Muscle of leg (tissue), 11 donors: Measurements from ENCODE around the gene SLC2A5. TPM values are rescaled to one million over a fixed set of nuclear protein-coding genes. Genes with fewer than 3 reads are reported as not detected.

Experiments used
- DNase-seq: peaks from one replicate; pipeline ENCODE4 v3.0.0; 2013
- H3K27ac ChIP-seq: one replicate; pipeline ENCODE4 v1.5.1; 2013; ENCODE audit warnings: mild to moderate bottlenecking, low read length, control low read depth
- H3K27me3 ChIP-seq: one replicate; pipeline ENCODE4 v1.6.1; 2013; ENCODE audit warnings: low read length; ENCODE audit not compliant: control insufficient read depth, insufficient read depth
- H3K36me3 ChIP-seq: one replicate; pipeline ENCODE4 v1.6.1; 2013; ENCODE audit warnings: low read length; ENCODE audit not compliant: control insufficient read depth, insufficient read depth
- H3K4me1 ChIP-seq: one replicate; pipeline ENCODE4 v1.6.1; 2013; ENCODE audit warnings: low read length; ENCODE audit not compliant: control insufficient read depth, insufficient read depth
- H3K4me3 ChIP-seq: one replicate; pipeline ENCODE4 v1.5.1; 2013; ENCODE audit warnings: low read length, control low read depth
- H3K9me3 ChIP-seq: replicated peaks from 2 replicates; pipeline ENCODE4 v1.6.1; 2013; ENCODE audit warnings: low read depth, low read length; ENCODE audit not compliant: control insufficient read depth
- WGBS: methylation state at CpG from one replicate; pipeline ENCODE4 v1.1.5; 2013; ENCODE audit warnings: missing lambda C conversion rate; ENCODE audit not compliant: insufficient coverage; 5-methylcytosine and 5-hydroxymethylcytosine counted together
- polyA plus RNA-seq, 8 donors: library from polyadenylated mRNA; unstranded; fragments of 120-200 nt; gene quantifications; one replicate each; pipeline versions ENCODE4 v1.2.1 to v1.2.3, GENCODE V29; 2013; ENCODE audit warnings: inconsistent platforms in 1 of 8, low replicate concordance in 1 of 8; ENCODE audit not compliant: insufficient read length in 8 of 8, insufficient read depth in 1 of 8
- total RNA-seq: library from RNA; stranded (reverse); fragments of 120-200 nt; gene quantifications from one replicate; pipeline ENCODE4 v1.2.4, GENCODE V29; 2013

The SLC2A5 gene
- total and polyA plus RNA-seq, 9 donors, result 3.4 to 16.9 (median 7.9) TPM

DNA sequence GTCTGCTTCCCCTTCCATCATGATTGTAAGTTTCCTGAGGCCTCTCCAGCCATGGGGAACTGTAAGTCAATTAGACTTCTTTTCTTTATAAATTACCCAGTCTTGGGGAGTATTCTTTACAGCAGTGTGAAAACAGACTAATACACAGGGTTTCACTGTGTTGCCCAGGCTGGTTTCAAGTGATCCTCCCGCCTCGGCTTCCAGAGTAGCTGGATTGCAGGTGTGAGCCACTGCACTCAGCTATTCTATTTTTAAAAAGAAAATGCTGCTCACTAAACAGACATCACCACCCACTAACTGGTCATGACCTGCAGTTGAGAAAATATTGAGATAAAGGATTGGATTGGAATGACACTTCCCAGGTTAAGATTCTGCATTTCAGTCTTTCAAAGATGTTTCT, 22.4 kb downstream of the SLC2A5 start:
- Histone ChIP-seq H3K36me3 (no peaks in the 10 kb centered on the region), H3K4me1 (no peaks in the 10 kb centered on the region), H3K27ac (no peak overlapping the region), H3K9me3 (no peaks in the 10 kb centered on the region), H3K27me3 (no peaks in the 10 kb centered on the region), H3K4me3 (no peak overlapping the region)
- WGBS, result no CpG with 5 or more reads among the region's 2 CpGs
- no peak for DNase-seq

DNA sequence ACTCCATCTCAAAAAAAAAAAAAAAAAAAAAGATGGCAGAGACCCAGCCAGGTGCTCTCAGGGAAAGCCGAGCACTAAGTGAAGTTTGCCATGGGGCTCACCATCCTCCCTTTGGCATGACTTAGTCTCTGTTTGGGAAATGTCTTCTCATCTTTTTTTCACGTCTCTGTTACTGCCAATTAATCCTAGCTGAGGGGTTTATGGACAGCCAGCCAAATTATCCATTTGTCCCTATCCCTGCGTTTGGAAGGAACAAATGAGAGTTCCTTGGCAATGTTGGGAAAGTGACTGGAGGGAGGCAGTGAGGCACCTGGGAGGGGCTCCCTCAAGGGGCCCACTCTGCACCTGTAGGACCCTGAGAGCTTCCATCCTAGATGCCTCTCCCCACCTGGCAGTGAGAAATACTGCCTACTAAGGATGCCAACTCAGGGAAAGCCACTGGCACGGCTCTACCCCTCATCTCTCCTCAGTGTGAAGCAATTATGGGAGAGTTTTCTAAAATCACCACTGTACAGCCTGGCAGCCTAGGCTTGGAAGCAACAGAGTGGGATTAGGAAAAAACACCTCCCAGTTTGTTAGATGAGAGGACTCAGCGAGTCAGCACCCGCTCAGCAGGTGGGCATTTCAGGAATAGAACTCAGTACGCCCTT, 23.4 kb downstream of the SLC2A5 start:
- no peak overlapping the region for H3K4me3 ChIP-seq
- peaks cover 2% of the 10 kb centered on the region for H3K36me3 ChIP-seq
- H3K27me3 ChIP-seq, result no peaks in the 10 kb centered on the region
- no peak for DNase-seq
- no peaks in the 10 kb centered on the region for H3K9me3 ChIP-seq
- no peak overlapping the region for H3K27ac ChIP-seq
- H3K4me1 ChIP-seq, result no peaks in the 10 kb centered on the region
- 100% methylated on average over 2 of the region's 7 CpGs for WGBS

DNA sequence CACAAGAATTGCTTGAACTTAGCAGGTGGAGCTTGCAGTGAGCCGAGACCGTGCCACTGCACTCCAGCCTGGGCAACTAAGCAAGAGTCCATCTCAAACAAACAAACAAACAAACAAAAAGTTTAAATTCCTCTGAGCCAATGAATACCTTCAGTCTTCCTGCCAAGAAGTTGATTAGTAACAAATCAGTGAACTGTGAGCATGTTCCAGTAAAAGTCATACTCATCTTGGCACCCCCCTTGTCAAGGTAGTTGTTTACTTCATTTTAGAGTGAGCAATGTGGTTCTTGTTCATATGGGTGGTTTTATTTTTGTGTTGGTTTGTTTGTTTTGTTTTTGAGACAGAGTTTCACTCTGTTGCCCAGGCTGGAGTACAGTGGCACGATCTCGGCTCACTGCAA, 25.2 kb downstream of the SLC2A5 start:
- WGBS, result 79% methylated on average over 2 of the region's 4 CpGs
- Histone ChIP-seq H3K4me1 (no peaks in the 10 kb centered on the region), H3K4me3 (no peak overlapping the region), H3K27me3 (peaks cover 2% of the 10 kb centered on the region), H3K36me3 (peaks cover 3% of the 10 kb centered on the region), H3K9me3 (no peaks in the 10 kb centered on the region), H3K27ac (no peak overlapping the region)
- DNase-seq, result no peak

DNA sequence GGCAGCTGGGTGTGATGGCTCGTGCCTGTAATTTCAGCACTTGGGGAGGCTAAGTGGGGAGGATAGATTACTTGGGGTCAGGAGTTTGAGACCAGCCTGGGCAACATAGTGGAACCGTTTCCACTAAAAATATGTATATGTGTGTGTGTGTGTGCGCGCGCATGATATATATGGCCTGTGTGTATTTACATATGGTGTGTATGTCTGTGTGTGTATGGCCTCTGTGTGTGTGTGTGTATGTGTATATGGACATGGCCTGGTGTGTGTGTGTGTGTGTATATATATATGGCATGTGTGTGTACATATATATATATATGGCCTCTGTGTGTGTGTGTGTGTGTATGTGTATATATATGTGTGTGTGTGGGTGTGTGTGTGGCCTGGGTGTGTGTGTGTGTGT, 27.2 kb downstream of the SLC2A5 start:
- no peak overlapping the region for H3K4me3 ChIP-seq
- no peaks in the 10 kb centered on the region for H3K9me3 ChIP-seq
- peaks cover 3% of the 10 kb centered on the region for H3K36me3 ChIP-seq
- WGBS, result 78% methylated on average over 5 of the region's 5 CpGs
- H3K27me3 ChIP-seq, result peaks cover 5% of the 10 kb centered on the region
- no peaks in the 10 kb centered on the region for H3K4me1 ChIP-seq
- no peak overlapping the region for H3K27ac ChIP-seq
- DNase-seq, result no peak

DNA sequence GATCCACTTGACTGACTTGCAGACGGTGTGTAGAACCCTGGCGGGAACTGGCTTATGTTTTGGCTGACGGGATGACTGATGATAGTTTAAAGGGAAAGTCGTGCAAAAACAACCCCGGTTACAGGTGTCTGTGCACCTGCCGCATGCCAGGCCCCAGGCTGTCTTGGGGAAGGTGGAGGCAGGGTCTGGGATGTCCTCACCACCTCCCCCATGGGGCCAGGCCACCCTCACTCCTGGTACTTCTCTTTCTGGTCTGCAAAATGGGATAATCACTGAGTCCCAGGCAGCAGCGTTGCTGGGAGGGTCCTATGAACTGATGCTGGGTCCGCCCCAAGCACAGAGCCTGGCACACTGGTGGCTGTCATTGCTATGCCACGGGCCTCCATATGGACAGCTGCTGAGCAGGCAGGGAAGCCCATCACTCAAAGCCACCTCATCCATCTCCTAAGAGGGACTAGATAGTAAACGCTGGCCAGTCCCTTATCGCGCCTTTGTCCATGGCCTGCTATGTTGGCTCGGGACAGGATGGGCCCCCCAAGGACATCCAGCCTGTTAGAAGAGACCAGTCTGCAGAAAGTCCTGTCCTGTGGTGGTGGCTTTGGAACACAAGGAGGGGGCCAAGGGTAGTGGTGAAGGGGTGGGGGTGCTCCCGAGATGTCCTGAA, 28.2 kb downstream of the SLC2A5 start:
- H3K4me3 ChIP-seq, result no peak overlapping the region
- H3K27me3 ChIP-seq, result peaks cover 5% of the 10 kb centered on the region
- no peak for DNase-seq
- no peak overlapping the region for H3K27ac ChIP-seq
- H3K4me1 ChIP-seq, result no peaks in the 10 kb centered on the region
- H3K36me3 ChIP-seq, result peaks cover 3% of the 10 kb centered on the region
- 82% methylated on average over 7 of the region's 14 CpGs for WGBS
- H3K9me3 ChIP-seq, result no peaks in the 10 kb centered on the region

DNA sequence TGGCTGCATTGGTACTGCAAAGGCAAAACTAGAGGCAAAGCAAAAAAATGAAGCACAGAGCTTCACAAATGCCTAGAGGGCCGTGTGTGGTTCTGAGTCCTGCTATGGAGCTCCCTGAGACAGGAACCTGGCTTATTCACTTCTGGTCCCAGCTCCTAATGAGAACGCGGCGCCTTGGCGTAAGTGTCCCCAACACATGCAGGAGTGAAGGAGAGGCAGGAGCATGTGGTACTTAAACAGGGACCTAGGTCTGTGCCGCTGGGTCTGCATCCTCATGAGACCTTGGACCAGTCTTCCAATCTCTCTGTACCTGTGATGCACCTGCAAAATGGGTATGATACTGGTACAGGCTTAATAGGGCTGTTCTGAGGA, 28.8 kb downstream of the SLC2A5 start:
- Histone ChIP-seq H3K4me3 (no peak overlapping the region), H3K9me3 (no peaks in the 10 kb centered on the region), H3K27me3 (peaks cover 5% of the 10 kb centered on the region), H3K4me1 (no peaks in the 10 kb centered on the region), H3K27ac (no peak overlapping the region), H3K36me3 (peaks cover 3% of the 10 kb centered on the region)
- WGBS, result 84% methylated on average over 4 of the region's 6 CpGs
- DNase-seq, result no peak

DNA sequence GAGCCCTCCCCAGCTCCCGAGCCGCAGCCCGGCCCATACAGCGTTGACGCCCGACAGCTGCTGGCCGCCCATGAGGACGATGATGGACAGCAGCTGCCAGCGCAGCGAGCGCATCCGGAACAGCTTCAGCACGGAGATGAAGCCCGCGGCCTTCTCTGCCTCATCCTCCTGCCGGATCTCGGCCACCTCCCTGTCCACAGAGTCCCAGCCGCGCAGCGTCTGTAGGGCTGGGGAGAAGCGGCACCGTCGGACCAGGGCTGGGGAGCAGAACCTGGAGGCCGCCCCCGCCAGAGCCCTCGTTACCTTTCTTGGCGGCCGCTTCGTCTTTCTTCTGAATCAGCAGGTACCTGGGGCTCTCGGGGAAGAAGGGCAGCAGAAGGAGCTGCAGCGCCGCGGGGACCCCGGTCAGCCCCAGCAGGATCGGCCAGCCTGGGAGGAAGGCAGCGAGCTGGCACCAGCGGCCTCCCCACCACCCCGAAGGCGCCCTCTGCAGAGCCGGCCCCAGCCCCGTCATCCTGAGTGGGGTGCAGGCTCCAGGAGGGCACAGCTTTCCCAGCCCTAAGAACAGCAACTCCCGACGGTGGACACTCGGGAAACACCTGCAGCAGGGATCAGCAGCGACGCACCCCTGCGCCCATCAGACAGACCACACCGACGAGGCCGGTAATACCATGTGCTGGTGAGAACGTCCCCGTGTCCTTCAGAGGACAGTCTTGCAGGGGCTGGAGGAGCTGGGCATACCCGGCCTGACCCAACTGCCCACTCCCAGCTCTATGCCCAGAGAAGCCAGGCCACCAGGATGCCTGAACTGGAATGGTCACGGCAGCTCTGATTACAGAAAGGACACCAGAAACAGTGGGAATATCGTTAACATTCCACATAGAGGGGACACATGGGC, 29.4 kb downstream of the SLC2A5 start:
- 68% methylated on average over 49 of the region's 55 CpGs for WGBS
- peak; percentile 21 for DNase-seq
- Histone ChIP-seq H3K36me3 (peaks cover 3% of the 10 kb centered on the region), H3K27ac (no peak overlapping the region), H3K9me3 (peaks cover 5% of the 10 kb centered on the region), H3K4me3 (no peak overlapping the region), H3K4me1 (no peaks in the 10 kb centered on the region), H3K27me3 (peaks cover 7% of the 10 kb centered on the region)

DNA sequence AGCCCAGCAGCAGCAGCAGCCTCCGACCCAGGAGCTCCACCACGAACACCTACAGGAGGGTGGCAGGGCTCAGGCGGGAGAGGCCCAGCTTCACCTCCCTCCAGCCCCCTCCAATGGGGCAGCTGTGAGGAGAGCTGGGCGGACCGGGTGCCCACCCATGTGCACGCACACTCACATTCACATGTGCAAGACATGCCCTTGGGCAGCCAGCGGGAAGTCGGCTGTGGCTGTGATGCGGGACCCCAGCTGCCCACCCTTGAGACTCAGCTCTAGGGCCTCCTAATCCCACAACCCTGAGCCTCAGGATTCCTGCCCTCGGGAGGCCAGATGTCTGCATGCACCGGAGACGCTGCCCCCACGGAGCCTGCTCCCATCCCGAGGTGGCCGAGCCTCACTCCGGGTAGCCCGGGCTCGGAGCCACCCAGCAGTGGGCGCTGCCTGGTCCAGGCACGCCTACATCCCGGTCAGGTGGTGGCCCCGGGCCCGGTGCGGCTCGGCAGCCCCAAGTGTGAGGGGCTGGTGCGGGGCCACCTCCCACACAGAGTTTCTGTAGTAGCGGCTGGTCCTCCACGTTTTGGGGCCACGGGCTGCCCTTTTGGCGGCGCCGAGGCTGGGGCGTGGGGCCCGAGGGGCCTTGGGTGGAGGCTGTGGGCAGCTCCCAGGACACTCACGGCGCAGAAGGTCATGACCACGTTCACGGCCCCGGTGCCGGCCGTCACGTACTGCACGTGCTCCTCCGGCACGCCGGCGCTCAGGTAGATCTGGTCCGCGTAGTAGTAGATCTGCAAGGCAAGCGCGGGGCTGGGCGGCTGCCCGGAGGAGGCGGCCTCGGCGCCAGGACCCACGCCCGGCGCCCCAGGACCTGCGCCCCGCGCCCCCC, 30.3 kb downstream of the SLC2A5 start:
- no peak overlapping the region for H3K4me3 ChIP-seq
- WGBS, result 57% methylated on average over 57 of the region's 62 CpGs
- peaks cover 6% of the 10 kb centered on the region for H3K9me3 ChIP-seq
- peaks cover 7% of the 10 kb centered on the region for H3K27me3 ChIP-seq
- peaks cover 3% of the 10 kb centered on the region for H3K36me3 ChIP-seq
- no peaks in the 10 kb centered on the region for H3K4me1 ChIP-seq
- H3K27ac ChIP-seq, result no peak overlapping the region
- no peak for DNase-seq

DNA sequence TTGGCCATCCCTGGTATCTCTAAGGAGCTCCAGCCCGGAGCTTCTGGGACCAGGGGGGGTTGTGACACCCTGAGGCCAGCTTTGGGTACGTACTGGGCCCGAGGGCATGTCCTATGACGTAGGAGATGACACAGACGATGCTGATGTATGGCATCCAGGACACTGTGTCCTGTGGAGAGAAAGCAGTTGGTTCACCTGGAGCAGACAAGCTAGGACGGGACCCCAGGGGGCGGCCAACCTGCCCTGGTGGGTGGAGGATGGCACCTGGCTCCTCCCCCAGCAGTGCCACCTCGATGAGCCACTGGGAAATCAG, 31.1 kb downstream of the SLC2A5 start:
- Histone ChIP-seq H3K9me3 (peaks cover 6% of the 10 kb centered on the region), H3K27me3 (peaks cover 7% of the 10 kb centered on the region), H3K36me3 (peaks cover 3% of the 10 kb centered on the region), H3K4me1 (no peaks in the 10 kb centered on the region), H3K27ac (no peak overlapping the region), H3K4me3 (no peak overlapping the region)
- 84% methylated on average over 8 of the region's 8 CpGs for WGBS
- DNase-seq, result no peak
